22Rv1 (cell line): Measurements from ENCODE around the gene SNX9.
A peak's percentile ranks its signal among the peaks of the same experiment; 100 is the strongest.
"Not testable (repeated sequence)": the region's sequence is repeated elsewhere in the genome, so short reads cannot be mapped to it uniquely, and the experiment has no call there.

Source experiments
- H3K27ac ChIP-seq: fragments of 450-650 bp; 2 replicates; pipeline ENCODE4 v1.5.1; 2017
- ZFX ChIP-seq: fragments of 450-650 bp; IDR thresholded peaks from 2 replicates; pipeline ENCODE4 v1.6.1; 2017; ENCODE audit warnings: antibody characterized with exemption, borderline replicate concordance
- TF ChIP-seq, protein P1 (sequence below): fragments of 450-650 bp; IDR thresholded peaks from 2 replicates; pipeline ENCODE4 v1.5.1; 2017; ENCODE audit warnings: mild to moderate bottlenecking

The SNX9 gene

GRCh38 chr6:157943249-157943963, 120.4 kb downstream of the SNX9 start:
- H3K27ac ChIP-seq = no peak overlapping the region
- no peak for TF ChIP-seq ZFX
- TF ChIP-seq, protein P1, sequence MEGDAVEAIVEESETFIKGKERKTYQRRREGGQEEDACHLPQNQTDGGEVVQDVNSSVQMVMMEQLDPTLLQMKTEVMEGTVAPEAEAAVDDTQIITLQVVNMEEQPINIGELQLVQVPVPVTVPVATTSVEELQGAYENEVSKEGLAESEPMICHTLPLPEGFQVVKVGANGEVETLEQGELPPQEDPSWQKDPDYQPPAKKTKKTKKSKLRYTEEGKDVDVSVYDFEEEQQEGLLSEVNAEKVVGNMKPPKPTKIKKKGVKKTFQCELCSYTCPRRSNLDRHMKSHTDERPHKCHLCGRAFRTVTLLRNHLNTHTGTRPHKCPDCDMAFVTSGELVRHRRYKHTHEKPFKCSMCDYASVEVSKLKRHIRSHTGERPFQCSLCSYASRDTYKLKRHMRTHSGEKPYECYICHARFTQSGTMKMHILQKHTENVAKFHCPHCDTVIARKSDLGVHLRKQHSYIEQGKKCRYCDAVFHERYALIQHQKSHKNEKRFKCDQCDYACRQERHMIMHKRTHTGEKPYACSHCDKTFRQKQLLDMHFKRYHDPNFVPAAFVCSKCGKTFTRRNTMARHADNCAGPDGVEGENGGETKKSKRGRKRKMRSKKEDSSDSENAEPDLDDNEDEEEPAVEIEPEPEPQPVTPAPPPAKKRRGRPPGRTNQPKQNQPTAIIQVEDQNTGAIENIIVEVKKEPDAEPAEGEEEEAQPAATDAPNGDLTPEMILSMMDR = no peak

DNA sequence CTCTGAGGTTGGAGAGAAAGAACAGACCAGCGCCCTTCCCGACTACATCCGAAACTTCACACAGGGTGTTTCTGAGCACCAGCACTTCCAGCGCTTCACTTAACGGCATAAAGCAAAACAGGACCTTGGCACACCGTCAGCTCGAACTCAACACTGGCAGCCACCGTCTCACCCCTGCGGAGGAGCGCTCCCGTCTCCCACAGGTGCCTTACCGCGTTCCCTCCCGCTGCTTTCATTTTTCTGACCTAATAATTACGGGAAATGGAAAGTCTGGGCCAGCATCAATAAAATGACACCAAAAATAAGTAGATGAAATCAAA, 120.9 kb downstream of the SNX9 start:
- H3K27ac ChIP-seq = no peak overlapping the region
- no peak for TF ChIP-seq ZFX

DNA sequence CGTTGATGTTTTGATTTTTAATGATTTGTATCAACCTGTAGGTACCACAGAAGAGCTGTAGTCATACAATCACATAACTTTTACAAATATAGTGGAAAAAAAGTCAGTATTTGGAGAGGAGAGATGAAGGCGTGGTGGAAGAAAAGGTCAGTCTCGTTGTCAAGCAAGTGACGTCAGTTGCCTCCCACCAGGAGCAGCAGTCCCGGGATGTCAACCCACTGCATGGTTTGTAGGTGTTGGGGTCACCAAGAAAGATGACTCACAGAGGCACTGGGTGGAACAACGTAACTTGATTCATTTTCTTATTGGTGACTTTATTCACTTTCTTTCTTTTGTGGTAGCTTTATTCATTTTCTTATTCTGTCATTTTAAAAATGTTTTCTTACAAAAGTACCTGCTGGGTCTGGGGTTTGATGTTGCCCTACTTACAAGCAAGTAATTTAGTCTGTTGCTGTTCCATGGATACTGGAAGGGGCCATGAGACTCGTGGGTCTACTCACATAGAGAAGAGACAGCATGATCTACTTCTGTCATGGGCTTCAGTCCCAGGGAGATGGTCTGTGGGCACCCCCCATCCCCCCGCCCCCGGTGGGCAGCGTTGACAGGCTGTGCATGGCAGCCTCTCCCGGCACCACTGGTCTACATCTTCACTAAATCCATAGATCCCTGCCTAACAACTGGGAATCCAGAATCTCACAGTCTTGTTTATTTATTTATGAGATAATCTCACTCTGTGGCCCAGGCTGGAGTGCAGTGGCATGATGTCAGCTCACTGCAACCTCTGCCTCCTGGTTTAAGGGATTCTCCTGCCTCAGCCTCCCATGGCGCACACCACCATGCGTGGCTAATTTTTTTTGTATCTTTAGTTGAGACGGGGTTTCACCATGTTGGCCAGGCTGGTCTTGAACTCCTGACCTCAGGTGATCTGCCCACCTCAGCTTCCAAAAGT, 122.2 kb downstream of the SNX9 start:
- H3K27ac ChIP-seq = no peak overlapping the region
- TF ChIP-seq ZFX = no peak
- TF ChIP-seq, protein P1 = no peak

- TF ChIP-seq, protein P1 = no peak
- no peak for TF ChIP-seq ZFX
- no peak overlapping the region for H3K27ac ChIP-seq
Observed at GRCh38 chr6:157946053-157946617, 123.1 kb downstream of the SNX9 start.

DNA sequence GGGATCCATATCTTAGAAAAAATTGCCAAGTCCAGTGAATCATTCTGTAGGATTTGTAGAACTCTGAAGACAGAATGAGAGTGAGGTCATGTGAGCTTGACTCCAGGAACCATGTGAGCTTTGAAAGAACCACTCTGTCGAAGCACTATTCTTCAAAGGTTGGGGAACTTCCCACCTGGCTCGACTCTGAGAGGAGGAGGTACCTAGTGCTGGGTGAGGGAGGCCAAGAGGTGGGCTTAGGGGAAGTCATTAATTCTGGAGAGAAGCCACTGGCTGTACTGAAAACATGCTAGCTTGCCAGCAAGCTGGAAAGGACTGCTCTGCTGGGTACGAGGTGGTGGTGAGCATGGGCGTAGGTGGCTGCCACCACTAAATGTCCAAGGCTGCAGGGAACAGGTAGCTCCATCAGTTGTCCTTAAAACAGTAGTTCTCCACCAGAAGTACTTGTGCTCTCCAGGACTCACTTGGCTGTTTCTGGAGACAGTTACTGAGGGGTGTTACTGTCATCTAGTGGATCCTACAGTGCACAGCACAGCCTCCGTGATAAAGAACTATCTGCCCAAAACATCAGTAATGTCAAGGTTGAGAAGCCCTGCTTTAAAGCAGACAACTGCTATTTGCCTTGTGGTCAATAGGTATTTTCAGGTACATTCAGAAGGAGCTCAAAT, 124.0 kb downstream of the SNX9 start:
- no peak overlapping the region for H3K27ac ChIP-seq
- no peak for TF ChIP-seq ZFX
- TF ChIP-seq, protein P1 = peak; percentile 45

- not testable (repeated sequence) for H3K27ac ChIP-seq
Observed at GRCh38 chr6:157950899-157951298, 127.9 kb downstream of the SNX9 start.

DNA sequence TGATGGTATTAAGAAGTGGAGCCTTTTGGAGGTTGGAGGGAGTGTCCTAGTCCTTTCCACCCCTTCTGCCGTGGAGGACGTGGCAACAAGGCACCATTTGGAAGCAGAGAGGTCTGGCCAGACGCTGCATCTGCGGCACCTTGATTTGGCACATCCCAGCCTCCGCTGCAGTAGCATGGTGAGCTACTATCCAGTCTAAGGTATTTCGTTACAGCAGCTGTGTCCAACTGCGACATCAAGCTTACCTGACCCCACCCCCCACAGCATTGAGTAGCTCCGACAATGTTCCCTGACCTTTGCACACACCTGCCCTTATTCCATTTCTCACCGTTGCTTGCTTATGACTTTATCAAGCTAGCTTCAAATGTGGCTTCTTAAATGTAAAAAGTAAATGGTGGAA, 128.8 kb downstream of the SNX9 start:
- no peak overlapping the region for H3K27ac ChIP-seq
- TF ChIP-seq, protein P1 = no peak
- TF ChIP-seq ZFX = no peak
